Fibroblast of lung (primary cell): ENCODE results near the gene PIK3IP1.

ENCODE experiments used
- CTCF ChIP-seq, 2 donors: IDR thresholded peaks in 1 of 2; conservative IDR thresholded peaks in 1 of 2; 1 replicate in 1 of 2; 2 replicates in 1 of 2; pipeline ENCODE4 v1.5.1; 2011 to 2012; ENCODE audit warnings: low read length in 2 of 2, control low read depth in 1 of 2, inconsistent platforms in 1 of 2, low read depth in 1 of 2, mild to moderate bottlenecking in 1 of 2
- EZH2 ChIP-seq: IDR thresholded peaks from 2 replicates; pipeline ENCODE4 v1.5.1; 2012; ENCODE audit warnings: low read length, control low read depth, mild to moderate bottlenecking; ENCODE audit errors: missing control alignments

- TF ChIP-seq CTCF (conservative IDR thresholded peaks at IDR 0.05 in 1 of 2, IDR thresholded peaks at IDR 0.05 in 1 of 2; ENCODE audit: low read depth in 1 of 2, low read length in 2 of 2): no peak
- TF ChIP-seq EZH2: no peak
These were observed 43.0 kb downstream of the PIK3IP1 start for GRCh38 chr22:31248965-31249958.
